Measurements from ENCODE around the gene B4GALT1.

DNA sequence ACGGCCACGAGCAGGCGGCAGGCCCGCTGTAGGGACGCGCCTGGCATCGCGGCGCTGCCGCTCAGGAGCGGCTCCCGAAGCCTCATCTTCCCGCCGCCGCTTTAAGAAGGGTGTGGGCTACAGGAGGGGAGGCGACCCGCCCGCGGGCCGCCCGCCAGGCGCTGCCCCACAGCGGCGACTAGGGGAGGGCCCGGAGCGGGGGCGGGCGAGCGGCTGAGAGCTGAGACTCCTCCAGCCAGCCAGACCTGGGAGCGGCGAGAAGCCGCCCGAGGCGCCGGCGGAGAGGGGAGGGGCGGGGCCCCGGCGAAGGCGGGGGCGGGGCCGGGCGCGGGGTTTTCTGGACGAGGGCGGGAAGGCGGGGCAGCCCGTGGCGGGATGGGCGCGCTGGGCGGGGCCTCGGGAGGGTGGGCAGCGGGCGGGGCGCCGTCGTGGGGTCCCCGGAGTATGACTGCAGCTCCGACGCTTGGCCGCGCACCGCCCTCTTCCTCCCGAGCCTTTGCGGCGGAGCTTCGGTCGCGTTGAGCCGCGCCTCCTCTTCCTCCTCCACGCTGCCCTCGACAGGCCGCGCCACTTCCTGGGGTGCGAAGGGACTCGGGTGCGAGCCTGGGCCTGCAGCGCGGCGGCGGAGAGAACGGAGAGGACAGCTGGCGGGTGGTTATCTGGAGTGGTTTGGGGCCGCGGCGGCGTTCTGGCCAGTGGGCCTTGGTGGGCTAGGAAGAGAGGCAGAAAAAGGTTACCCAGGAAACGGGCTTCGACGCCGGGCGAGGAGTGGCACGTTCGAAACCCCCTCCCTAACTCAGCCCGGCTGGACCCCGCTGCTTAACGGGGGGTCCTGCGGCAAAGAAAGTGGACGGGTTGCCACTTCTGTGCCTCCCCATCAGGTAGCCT is at the start of gene B4GALT1:
- TF ChIP-seq, protein P1, sequence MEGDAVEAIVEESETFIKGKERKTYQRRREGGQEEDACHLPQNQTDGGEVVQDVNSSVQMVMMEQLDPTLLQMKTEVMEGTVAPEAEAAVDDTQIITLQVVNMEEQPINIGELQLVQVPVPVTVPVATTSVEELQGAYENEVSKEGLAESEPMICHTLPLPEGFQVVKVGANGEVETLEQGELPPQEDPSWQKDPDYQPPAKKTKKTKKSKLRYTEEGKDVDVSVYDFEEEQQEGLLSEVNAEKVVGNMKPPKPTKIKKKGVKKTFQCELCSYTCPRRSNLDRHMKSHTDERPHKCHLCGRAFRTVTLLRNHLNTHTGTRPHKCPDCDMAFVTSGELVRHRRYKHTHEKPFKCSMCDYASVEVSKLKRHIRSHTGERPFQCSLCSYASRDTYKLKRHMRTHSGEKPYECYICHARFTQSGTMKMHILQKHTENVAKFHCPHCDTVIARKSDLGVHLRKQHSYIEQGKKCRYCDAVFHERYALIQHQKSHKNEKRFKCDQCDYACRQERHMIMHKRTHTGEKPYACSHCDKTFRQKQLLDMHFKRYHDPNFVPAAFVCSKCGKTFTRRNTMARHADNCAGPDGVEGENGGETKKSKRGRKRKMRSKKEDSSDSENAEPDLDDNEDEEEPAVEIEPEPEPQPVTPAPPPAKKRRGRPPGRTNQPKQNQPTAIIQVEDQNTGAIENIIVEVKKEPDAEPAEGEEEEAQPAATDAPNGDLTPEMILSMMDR (IDR thresholded peaks at IDR 0.05): peak in 2 of 7 experiments; percentile 13 to 21
- no peak for TF ChIP-seq EP300 (IDR thresholded peaks at IDR 0.05)
